Kidney tubule cell (primary cell): ENCODE results near the gene AP1S1.
"Not testable (repeated sequence)": the region's sequence is repeated elsewhere in the genome, so short reads cannot be mapped to it uniquely, and the experiment has no call there.

Experiments used
- DNase-seq: peaks from one replicate; pipeline ENCODE4 v3.0.0-alpha.2; 2018; ENCODE audit warnings: low spot score

The AP1S1 gene

GRCh38 chr7:101153969-101154692 is at the start of gene AP1S1:
Gene AP1S1, plus strand, starts transcription at chr7:101154476. Its CDS starts 39 bp downstream, at chr7:101154515.
- peak; percentile 96 for DNase-seq

GRCh38 chr7:101104799-101105198 is 49.5 kb upstream of the AP1S1 start:
- peak; percentile 22 for DNase-seq

- DNase-seq = not testable (repeated sequence)
Observed at GRCh38 chr7:101105248-101105647, 49.0 kb upstream of the AP1S1 start.

GRCh38 chr7:101106386-101106785 is 47.9 kb upstream of the AP1S1 start:
- no peak for DNase-seq

GRCh38 chr7:101108330-101108857 is 45.9 kb upstream of the AP1S1 start:
- peak; percentile 95 for DNase-seq

GRCh38 chr7:101108961-101109360 is 45.3 kb upstream of the AP1S1 start:
- peak; percentile 88 for DNase-seq

- no peak for DNase-seq
Observed at GRCh38 chr7:101109368-101109767, 44.9 kb upstream of the AP1S1 start.

GRCh38 chr7:101111261-101111660 is 43.0 kb upstream of the AP1S1 start:
- no peak for DNase-seq

GRCh38 chr7:101112233-101112632 is 42.0 kb upstream of the AP1S1 start:
- peak; percentile 63 for DNase-seq

- DNase-seq = not testable (repeated sequence)
Observed at GRCh38 chr7:101113140-101113539, 41.1 kb upstream of the AP1S1 start.

- no peak for DNase-seq
Observed at GRCh38 chr7:101113836-101114235, 40.4 kb upstream of the AP1S1 start.

- peak; percentile 50 for DNase-seq
Observed at GRCh38 chr7:101114492-101114891, 39.8 kb upstream of the AP1S1 start.

GRCh38 chr7:101115215-101115614 is 39.1 kb upstream of the AP1S1 start:
- DNase-seq = no peak

- DNase-seq = no peak
Observed at GRCh38 chr7:101116898-101117297, 37.4 kb upstream of the AP1S1 start.

GRCh38 chr7:101118856-101119255 is 35.4 kb upstream of the AP1S1 start:
- DNase-seq = no peak

- DNase-seq = no peak
Observed at GRCh38 chr7:101119876-101120275, 34.4 kb upstream of the AP1S1 start.

GRCh38 chr7:101120315-101120714 is 34.0 kb upstream of the AP1S1 start:
- DNase-seq = no peak

- not testable (repeated sequence) for DNase-seq
Observed at GRCh38 chr7:101121631-101121990, 32.7 kb upstream of the AP1S1 start.

GRCh38 chr7:101121991-101122932 is 32.0 kb upstream of the AP1S1 start:
- DNase-seq = peak; percentile 98

GRCh38 chr7:101122933-101123702 is 31.2 kb upstream of the AP1S1 start:
- no peak for DNase-seq

- DNase-seq = no peak
Observed at GRCh38 chr7:101123703-101124068, 30.6 kb upstream of the AP1S1 start.
